Measurements from ENCODE around the gene MFAP2.

The MFAP2 gene

GRCh38 chr1:16965486-16966067 is 14.8 kb downstream of the MFAP2 start:
- TF ChIP-seq FOXP2 (optimal IDR thresholded peaks at IDR 0.05; ENCODE audit: borderline replicate concordance, extremely low read depth, extremely low read length, insufficient read depth) = no peak
- no peak for TF ChIP-seq SIN3A (IDR thresholded peaks at IDR 0.05; ENCODE audit: borderline replicate concordance, insufficient read depth, low read length)
- no peak for TF ChIP-seq REST (IDR thresholded peaks at IDR 0.05; ENCODE audit: insufficient read depth in 1 of 2, low read depth in 2 of 2, low read length in 2 of 2)
- no peak for TF ChIP-seq TAF1 (IDR thresholded peaks at IDR 0.05; ENCODE audit: borderline replicate concordance, insufficient read depth, low read length)
- TF ChIP-seq POLR2AphosphoS5 (IDR thresholded peaks at IDR 0.05; ENCODE audit: low read depth, low read length) = no peak

GRCh38 chr1:16961297-16962133 is 18.9 kb downstream of the MFAP2 start:
- no peak for TF ChIP-seq POLR2AphosphoS5 (IDR thresholded peaks at IDR 0.05; ENCODE audit: low read depth, low read length)
- no peak for TF ChIP-seq TAF1 (IDR thresholded peaks at IDR 0.05; ENCODE audit: borderline replicate concordance, insufficient read depth, low read length)
- no peak for TF ChIP-seq REST (IDR thresholded peaks at IDR 0.05; ENCODE audit: insufficient read depth in 1 of 2, low read depth in 2 of 2, low read length in 2 of 2)
- no peak for TF ChIP-seq SIN3A (IDR thresholded peaks at IDR 0.05; ENCODE audit: borderline replicate concordance, insufficient read depth, low read length)
- TF ChIP-seq FOXP2 (optimal IDR thresholded peaks at IDR 0.05; ENCODE audit: borderline replicate concordance, extremely low read depth, extremely low read length, insufficient read depth) = no peak

GRCh38 chr1:16960560-16961296 is 19.7 kb downstream of the MFAP2 start:
- no peak for TF ChIP-seq REST (IDR thresholded peaks at IDR 0.05; ENCODE audit: insufficient read depth in 1 of 2, low read depth in 2 of 2, low read length in 2 of 2)
- no peak for TF ChIP-seq FOXP2 (optimal IDR thresholded peaks at IDR 0.05; ENCODE audit: borderline replicate concordance, extremely low read depth, extremely low read length, insufficient read depth)
- no peak for TF ChIP-seq SIN3A (IDR thresholded peaks at IDR 0.05; ENCODE audit: borderline replicate concordance, insufficient read depth, low read length)

- TF ChIP-seq REST (IDR thresholded peaks at IDR 0.05; ENCODE audit: insufficient read depth in 1 of 2, low read depth in 2 of 2, low read length in 2 of 2) = no peak
Observed at GRCh38 chr1:16958475-16958874, 21.9 kb downstream of the MFAP2 start.

Measured in PFSK-1 (cell line).